GM18526 (cell line): ENCODE results near the gene RCAN3.

ENCODE experiments used
- POLR2A ChIP-seq: IDR thresholded peaks from 3 replicates; pipeline ENCODE4 v1.6.1; 2011; ENCODE audit not compliant: insufficient read length; ENCODE audit errors: extremely low read depth

Gene RCAN3

DNA sequence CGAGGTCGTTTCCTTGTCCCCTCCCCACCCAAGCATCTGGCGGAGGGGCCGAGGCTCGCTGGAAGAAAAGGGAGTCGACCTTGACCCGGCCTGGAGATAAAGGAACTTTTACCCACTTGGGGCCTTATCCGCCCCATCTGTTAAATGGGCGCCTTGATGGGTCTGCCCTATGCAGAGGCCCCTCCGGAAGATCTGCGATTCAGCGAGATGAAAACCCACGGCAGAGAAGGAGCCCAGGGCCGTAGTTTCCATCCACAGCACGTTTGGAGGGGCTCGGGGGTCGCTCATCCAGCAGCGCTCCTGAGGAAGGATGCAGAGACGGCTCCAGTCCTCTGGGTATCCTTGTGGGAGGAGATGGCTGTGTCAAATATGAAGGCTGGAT is 53.8 kb downstream of the RCAN3 start:
- TF ChIP-seq POLR2A: no peak

DNA sequence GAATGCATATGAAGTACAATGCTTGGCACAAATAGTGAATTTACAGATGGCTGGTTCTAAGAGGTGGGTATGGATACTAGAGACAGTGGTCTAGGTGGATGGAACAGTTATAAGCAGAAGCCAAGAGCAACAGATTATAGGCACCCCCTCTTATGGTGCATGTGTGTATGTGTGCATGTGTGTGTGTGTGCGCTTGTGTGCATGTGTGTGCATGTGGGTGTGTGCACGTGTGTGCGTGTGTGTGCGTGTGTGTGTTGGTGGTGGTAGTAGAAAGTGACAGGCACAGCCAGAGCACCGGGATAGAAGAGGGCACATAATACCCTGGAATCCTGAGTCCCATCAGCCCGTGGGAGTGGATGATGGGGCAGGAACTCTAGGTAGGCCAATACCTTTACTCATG is 54.6 kb downstream of the RCAN3 start:
- no peak for TF ChIP-seq POLR2A

DNA sequence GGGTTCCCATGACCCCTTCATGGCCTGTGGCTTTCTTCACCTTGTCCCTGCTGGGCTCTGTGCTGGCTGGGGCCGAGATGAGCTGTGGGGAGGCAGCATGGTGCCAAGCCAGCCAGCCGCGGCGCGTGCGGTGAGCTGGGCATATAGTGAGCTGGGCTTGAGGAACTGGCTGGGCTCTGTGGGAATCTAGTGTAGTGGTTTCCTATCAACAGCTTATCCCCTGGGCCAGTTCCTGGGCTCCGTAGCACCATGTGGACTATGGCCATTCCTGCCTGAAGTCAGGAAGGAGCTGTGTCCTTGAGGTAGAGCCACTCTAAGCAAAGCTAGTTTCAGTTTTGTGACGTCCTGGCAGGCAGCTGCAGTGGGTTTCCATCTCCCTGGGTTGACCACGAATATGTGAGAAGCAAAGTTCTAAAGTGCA is 55.1 kb downstream of the RCAN3 start:
- TF ChIP-seq POLR2A: no peak

DNA sequence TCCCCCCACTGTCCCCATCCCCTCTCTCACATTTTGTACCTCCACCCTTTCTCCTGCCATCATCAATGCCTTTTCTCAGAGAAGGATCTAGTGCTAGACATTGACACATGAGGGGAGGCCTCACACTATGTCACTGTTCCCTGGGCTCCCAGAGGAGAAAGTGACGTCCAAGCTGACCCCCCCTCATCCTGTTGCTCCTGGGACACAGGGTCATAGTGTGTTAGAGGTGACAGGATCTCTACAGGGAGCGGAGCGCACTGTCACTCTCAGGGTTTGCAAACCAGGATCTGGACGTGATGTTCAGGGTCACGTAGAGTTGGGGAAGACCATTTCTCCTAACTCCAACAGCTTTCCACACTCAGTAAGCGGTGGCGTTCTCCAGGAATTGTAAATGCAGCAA is 55.8 kb downstream of the RCAN3 start:
- no peak for TF ChIP-seq POLR2A

DNA sequence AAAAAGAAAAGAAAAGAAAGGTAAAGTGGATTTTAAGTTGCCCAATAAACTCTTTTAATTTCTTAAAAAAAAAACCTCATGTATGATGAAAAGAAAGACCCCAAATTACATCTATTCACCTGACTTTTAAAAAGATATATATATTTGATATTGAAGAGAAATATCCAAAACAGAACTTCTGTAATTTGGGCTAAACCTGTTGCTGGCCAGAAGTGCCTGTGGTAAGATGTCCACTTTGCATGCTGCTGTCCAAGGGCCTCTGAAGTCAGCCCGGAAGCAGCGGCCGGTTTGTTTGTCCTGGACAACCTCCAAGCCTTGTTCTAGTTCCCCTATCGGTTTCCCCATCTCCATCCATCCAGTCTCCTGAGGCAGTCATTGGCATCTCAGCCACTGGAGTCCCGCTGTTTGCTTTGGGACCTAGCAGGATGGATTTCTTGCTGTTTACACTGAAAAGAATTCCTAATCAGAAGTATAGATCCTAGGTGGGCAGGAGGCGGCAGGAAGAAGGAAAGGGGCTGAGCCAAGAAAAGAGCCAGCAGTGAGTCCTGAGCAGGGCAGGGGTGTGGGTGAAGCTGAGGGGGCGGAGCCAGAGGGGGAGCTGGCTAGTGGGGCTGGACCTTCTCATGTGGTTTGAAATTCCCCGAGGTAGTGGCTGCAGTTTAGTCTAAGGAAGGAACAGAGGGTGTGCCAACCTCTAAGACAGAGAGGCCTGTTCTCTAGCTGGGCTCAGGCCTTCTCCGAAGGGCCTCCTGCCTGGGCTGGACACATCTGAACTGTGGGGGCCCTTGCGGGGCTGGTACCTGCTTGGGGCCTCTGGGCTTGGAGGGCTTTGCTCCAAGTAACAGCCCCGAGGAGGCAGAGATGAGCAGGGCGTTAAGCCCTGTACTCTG is 56.5 kb downstream of the RCAN3 start:
- TF ChIP-seq POLR2A: no peak

DNA sequence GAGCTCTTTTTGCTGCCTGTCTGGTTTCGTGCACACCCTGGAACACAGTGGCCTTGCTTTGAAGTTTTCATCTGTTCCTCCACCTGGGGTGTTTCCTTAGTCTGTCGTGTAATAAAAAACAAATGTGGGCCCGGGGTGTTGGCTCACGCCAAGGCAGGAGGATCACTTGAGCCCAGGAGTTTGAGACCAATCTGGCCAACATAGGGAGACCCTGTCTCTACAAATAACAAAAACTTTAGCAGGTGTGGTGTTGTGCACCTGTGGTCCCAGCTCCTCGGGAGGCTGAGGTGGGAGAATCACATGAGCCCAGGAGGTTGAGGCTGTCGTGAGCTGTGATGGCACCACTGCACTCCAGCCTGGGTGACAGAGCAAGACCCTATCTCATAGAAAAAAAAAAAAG is 57.7 kb downstream of the RCAN3 start:
- no peak for TF ChIP-seq POLR2A

DNA sequence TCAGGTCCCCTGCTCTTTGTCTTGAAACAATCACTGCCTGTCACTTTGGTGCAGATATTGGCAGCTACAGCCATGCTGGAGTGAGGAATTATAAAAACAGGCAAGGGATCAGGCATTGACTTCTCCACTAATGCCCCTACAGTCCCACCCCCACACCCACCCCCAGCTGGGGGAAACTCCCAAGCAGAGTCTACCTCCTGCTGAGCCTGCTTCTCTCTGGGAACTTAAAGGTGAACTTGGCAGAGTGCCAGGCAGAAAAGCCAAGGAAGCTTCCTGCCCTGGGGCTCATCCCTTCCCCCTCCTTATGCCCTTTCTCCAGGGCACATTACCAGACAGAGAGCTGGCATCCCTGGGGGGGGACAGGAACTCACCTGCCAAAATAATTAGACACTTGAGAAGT is 60.0 kb downstream of the RCAN3 start:
- no peak for TF ChIP-seq POLR2A

DNA sequence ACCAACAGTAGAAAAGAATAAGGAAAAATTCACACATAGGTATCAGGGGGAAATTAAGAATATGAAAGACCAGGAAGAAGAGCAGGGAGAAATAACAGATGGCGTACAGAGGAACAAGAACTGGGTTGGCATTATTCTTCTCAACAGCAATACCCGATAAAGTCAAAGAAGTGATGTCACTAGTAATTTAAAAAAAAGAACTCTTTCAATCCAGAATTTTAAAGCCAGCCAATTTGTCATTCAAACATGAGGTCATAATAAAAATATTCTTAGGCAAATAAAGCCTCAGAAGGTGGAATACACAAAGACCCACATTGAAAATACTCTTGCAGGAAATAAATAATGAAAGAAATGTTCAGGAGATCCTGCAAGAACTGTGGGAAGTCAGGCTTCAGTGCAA is 62.1 kb downstream of the RCAN3 start:
- TF ChIP-seq POLR2A: no peak

DNA sequence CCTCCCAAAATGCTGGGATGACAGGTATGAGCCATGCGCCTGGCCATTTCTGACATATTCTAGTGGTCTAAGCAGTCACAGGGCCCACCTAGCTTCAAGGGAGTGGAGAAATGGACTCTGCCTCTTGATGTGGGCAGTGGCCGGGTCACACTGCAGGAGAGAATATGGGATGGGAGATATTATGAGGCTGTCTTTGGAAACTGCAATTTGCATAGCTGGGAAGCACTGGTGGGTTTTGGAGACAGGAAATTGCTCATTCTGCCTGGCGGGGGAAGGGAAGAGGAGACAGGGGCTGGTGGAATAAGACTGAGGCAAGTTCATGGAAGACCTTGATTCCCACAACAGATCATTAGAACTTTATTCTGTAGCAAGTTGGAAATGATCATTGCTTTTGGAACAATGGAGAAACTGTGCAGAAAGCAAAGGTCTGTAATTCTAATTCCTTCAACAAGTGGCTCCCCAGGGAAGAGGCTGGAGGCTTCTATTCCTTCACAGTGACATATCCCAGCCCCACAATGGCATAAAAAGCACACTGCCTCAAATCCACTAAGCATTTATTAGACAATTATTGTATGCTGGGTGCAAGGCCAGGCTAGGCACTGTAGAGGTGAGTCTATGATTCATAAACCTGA is 63.7 kb downstream of the RCAN3 start:
- TF ChIP-seq POLR2A: no peak

DNA sequence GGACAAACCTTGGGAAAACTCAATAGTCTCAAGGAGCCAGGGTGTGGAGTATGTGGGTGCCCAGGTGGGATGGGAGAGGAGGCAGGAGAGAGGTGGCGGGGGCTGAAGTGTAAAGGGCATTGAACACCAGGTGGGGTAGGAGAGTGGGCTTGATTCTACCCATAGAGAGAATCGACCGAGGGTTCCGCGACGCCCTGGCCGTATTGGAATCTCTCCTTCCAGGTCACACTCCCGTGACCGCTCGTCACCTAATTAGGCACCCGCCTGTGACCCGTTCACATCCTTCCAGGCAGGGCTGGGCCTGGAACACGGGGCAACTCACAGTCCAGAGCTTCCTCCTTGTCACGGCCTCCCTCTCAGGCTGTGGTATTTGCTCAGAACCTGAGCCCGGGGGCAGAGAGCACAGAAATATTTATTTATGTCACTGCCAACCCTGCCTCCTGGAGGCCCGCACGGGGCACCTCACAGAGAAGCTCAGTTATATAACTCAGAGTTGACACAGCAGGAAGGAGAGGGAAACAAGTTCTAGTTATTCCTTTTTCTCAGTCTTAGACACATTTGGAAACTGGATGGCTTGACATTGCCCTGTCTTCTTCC is 65.3 kb downstream of the RCAN3 start:
- no peak for TF ChIP-seq POLR2A

DNA sequence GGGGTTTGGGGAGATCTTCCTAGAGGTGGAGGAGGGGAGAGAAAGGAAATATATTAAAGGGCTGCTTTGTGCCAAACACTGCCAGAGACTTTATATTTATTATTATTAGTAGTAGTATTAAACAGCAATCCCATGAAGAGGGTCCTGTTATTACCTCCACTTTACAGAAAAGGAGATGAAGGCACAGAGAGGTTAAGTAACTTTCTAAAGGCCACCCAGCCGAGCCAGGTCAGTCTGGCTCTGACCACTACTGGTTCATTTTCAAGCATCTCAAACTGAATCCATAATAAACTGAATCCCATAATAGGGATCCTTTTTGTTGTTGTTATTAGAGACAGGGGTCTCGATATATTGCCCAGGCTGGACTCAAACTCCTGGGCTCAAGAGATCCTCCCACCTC is 65.8 kb downstream of the RCAN3 start:
- no peak for TF ChIP-seq POLR2A

DNA sequence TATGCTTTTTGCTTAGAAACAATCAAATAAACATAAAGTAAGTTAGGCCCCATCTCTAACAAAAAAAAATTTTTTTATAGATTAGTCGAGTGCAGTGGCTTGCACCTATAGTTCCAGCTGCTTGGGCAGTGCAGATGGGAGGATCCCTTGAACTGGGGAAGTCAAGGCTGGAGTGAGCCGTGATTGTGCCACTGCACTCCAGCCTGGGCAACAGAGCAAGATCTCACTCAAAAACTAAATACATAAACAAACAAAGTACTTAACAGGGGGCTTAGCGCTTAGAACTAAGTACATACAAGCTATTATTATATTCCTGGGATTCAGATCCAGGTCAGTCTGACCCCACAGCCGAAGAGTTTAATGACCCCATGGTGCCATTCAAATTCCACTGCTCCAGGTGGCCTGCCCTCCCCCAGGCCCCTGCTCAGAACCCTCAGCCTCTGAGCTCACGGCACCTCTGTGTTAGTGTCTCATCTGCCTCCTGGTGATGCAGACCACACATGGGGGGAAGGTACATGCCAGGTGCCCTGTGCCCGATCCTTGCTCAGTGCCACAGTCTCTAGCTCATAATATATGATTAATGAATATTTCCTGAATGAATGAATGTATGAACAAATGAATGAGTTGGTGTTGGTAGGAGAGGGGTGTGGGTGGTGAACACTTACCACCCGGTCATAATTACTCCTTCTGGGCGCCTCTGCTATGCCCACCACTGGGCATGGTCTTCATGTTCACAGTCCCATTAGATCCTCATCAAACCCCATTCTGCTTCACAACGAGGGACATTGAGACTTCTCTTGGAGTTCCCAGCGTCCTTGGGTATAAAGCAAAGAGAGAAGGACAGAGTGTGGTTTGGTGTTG is 67.9 kb downstream of the RCAN3 start:
- TF ChIP-seq POLR2A: no peak

DNA sequence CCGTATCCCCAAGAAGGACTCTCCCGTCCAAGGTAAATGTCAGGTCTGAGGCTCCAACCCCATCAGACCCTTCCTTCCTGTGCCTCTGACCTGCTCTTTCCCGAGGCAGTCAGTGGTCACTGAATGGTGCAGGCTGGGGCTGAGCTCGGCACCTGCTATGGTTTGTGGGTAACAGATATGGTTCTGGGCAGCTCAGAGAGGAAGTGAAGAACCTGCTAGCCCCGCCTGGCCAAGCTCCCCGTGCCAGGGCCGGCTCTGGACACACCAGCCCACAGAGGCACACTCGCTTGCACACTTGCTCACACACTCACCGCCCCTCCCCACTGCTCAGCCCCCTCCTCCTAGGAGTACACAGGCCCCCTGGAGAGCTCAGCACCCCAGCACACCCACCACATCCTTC is 69.7 kb downstream of the RCAN3 start:
- TF ChIP-seq POLR2A: no peak

DNA sequence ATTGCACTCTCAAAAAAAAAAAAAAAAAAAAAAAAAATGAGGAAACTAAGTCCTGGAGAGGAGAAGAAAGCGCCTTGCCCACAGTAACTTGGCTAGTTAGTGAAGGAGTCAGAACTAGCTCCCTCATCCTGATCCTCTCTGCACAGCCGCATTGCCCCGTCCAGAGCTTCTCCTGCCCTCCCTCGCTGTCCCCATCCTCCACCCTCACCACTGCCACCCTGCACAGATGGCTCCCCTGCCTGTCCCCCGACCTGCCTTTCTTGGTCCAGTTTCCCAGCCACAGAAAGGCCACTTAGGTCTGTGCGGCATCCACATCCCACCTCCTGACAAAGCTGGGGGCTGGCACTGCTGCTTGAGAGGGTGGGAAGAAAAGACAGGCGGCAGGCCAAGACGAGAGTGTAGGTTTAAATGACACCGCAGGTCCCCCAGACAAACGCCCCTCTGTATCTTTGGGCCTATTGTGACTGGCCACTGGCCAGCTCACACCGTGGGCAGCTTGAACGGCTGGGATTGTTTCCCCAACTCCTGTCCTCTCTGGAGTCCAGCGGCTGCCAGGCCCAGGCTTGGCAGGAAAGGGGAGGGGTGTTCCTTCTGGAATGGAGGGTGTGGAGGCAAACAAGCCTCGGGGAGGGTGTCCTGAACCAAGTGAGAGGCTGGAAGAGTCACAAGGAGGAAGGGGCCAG is 73.4 kb downstream of the RCAN3 start:
- no peak for TF ChIP-seq POLR2A

DNA sequence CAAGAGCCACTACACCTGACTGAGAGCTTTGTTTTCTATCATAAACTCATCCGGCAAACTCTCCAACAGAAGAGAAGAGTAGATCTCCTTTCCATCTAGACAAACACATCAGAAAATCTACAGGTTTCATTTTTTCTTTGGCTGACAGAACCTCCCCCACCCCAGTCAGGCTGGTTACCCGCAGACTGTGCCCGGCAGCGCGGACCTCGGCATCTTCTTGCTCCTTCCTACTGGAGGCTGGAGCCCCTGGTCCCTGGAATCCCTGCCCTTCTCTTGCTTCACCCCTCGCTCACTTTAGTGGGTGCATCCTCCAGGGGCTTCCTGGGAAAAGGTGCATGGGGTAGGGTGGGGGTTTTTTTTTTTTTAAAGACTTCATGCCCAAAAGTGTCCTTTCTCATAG is 76.2 kb downstream of the RCAN3 start:
- no peak for TF ChIP-seq POLR2A
